ENCODE data around the gene C1orf87. TPM values are rescaled to one million over a fixed set of nuclear protein-coding genes. Genes with fewer than 3 reads are reported as not detected.

Gene C1orf87
- total and polyA plus RNA-seq, 2 donors from 2014 or later = 0.38 to 0.45 TPM

DNA sequence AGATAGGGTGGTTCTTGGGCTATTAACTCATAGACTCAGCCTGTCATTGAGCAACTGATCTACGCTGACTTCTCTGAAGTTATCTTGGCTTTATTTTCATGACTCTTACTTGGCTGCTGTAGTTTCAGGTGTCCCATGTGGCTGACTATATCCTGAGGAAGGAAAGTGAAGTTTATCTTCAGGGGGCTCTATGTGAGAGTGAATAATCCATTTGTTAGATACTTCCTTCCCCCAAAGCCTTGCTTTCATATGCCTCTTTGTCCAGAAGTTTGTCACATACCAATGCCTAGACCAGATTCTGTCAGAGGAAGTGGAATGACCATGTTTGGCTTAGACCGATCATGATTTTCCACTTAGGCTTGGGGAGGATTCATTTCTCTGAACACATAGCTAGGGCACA lies 27.9 kb upstream of the C1orf87 start:
- no peak overlapping the region for H3K4me3 ChIP-seq (ENCODE audit: low read length in 3 of 3)
- no peak for DNase-seq
- H3K9me3 ChIP-seq (ENCODE audit: control insufficient read depth in 2 of 3, insufficient read depth in 1 of 3, low read length in 3 of 3) = no peaks in the 10 kb centered on the region
- TF ChIP-seq, protein P1, sequence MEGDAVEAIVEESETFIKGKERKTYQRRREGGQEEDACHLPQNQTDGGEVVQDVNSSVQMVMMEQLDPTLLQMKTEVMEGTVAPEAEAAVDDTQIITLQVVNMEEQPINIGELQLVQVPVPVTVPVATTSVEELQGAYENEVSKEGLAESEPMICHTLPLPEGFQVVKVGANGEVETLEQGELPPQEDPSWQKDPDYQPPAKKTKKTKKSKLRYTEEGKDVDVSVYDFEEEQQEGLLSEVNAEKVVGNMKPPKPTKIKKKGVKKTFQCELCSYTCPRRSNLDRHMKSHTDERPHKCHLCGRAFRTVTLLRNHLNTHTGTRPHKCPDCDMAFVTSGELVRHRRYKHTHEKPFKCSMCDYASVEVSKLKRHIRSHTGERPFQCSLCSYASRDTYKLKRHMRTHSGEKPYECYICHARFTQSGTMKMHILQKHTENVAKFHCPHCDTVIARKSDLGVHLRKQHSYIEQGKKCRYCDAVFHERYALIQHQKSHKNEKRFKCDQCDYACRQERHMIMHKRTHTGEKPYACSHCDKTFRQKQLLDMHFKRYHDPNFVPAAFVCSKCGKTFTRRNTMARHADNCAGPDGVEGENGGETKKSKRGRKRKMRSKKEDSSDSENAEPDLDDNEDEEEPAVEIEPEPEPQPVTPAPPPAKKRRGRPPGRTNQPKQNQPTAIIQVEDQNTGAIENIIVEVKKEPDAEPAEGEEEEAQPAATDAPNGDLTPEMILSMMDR (IDR thresholded peaks at IDR 0.05; ENCODE audit: borderline replicate concordance, extremely low read depth, insufficient read depth) = no peak
- H3K4me1 ChIP-seq (ENCODE audit: control insufficient read depth in 2 of 3, insufficient read depth in 2 of 3, low read depth in 1 of 3, low read length in 3 of 3) = no peaks in the 10 kb centered on the region
- FAIRE-seq = no peak
- intact Hi-C loops (cut with DNase I) = no loop called here
- no peaks in the 10 kb centered on the region for H3K36me3 ChIP-seq (ENCODE audit: control insufficient read depth in 2 of 3, insufficient read depth in 3 of 3, low read length in 3 of 3)
- H3K27me3 ChIP-seq (ENCODE audit: control insufficient read depth, insufficient read depth, low read length) = no peaks in the 10 kb centered on the region
- no peak overlapping the region for H3K9ac ChIP-seq (ENCODE audit: low read length in 3 of 3)
- H3K27ac ChIP-seq (ENCODE audit: low read depth in 2 of 2, low read length in 2 of 2) = no peak overlapping the region

DNA sequence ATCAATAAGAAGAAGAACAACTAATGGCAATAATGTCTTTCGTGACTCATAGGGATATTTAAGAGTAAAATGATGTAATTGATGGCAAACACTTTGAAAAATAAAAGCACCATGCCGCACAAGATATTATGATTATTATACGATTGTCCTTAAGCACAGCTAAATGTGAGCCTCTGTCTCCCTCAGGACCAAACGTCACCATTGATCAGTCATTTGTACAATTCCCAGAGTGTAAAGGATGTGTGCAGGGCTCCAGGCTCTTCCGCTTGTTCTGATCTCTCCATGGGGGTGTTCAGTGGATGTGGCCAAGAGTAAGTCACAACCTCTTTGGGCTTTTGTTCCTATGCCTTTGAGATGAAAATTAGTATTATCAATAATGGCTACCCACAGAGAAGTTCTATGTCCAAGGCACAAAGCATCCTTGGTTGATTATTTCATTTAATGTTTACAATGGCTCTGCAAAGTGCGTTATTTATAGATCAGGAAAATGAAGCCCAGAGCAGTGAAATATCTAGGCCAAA lies 17.7 kb upstream of the C1orf87 start:
- no peaks in the 10 kb centered on the region for H3K36me3 ChIP-seq (ENCODE audit: control insufficient read depth in 2 of 3, insufficient read depth in 3 of 3, low read length in 3 of 3)
- intact Hi-C loops (cut with DNase I) = no loop called here
- no peak overlapping the region for H3K9ac ChIP-seq (ENCODE audit: low read length in 3 of 3)
- DNase-seq (no peak), FAIRE-seq (no peak)
- H3K4me3 ChIP-seq (ENCODE audit: low read length in 3 of 3) = no peak overlapping the region
- no peaks in the 10 kb centered on the region for H3K9me3 ChIP-seq (ENCODE audit: control insufficient read depth in 2 of 3, insufficient read depth in 1 of 3, low read length in 3 of 3)
- no peaks in the 10 kb centered on the region for H3K4me1 ChIP-seq (ENCODE audit: control insufficient read depth in 2 of 3, insufficient read depth in 2 of 3, low read depth in 1 of 3, low read length in 3 of 3)
- TF ChIP-seq, protein P1 (IDR thresholded peaks at IDR 0.05; ENCODE audit: borderline replicate concordance, extremely low read depth, insufficient read depth) = no peak
- H3K27ac ChIP-seq (ENCODE audit: low read depth in 2 of 2, low read length in 2 of 2) = no peak overlapping the region
- H3K27me3 ChIP-seq (ENCODE audit: control insufficient read depth, insufficient read depth, low read length) = no peaks in the 10 kb centered on the region

DNA sequence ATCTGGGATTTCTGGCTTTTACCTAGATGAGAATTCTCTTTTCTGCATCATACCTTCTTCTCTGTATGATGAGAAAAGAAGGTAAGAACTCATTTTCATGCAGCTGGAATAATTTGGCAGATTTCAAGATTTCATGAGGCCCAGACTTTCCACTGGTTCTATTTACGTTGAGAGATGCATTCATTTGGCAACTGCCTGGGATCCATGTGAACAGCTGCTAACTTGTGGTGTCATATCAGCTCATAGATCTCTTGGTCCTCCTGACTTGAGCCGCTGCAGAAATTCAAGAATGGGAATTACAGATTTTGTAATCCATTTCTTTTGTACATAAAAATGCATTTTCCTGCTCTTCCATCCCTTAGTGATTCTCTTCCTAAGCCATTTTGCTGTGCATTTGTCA lies 17.1 kb upstream of the C1orf87 start:
- no peaks in the 10 kb centered on the region for H3K36me3 ChIP-seq (ENCODE audit: control insufficient read depth in 2 of 3, insufficient read depth in 3 of 3, low read length in 3 of 3)
- no peaks in the 10 kb centered on the region for H3K27me3 ChIP-seq (ENCODE audit: control insufficient read depth, insufficient read depth, low read length)
- FAIRE-seq (no peak), DNase-seq (no peak)
- no peak overlapping the region for H3K27ac ChIP-seq (ENCODE audit: low read depth in 2 of 2, low read length in 2 of 2)
- TF ChIP-seq, protein P1 (IDR thresholded peaks at IDR 0.05; ENCODE audit: borderline replicate concordance, extremely low read depth, insufficient read depth) = no peak
- no peak overlapping the region for H3K9ac ChIP-seq (ENCODE audit: low read length in 3 of 3)
- no peaks in the 10 kb centered on the region for H3K9me3 ChIP-seq (ENCODE audit: control insufficient read depth in 2 of 3, insufficient read depth in 1 of 3, low read length in 3 of 3)
- H3K4me3 ChIP-seq (ENCODE audit: low read length in 3 of 3) = no peak overlapping the region
- intact Hi-C loops (cut with DNase I) = no loop called here
- no peaks in the 10 kb centered on the region for H3K4me1 ChIP-seq (ENCODE audit: control insufficient read depth in 2 of 3, insufficient read depth in 2 of 3, low read depth in 1 of 3, low read length in 3 of 3)

DNA sequence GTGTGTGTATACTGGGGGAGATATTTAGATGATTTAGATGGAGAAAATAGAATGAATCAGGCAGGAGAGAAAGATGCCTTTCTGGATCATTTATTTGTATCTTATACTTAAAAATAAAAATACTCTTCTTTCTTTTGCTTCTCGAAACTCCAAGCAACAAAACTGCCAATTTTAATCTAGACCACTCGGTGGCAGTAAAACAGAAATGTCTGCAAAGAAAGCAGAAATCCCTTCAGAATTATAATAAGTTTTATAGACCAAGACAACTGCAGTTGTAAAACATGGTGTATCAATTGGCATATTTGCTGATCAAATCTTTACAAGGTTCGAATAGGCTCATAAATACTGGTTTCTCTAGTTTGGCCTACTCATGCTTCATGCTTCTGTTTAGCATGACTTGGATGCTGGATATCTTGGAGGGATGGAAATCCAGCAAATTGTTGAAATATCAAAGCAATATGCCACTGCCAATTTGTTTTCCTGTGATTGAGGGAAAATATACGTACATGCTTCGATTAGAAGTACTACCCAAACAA lies 15.1 kb upstream of the C1orf87 start:
- intact Hi-C loops (cut with DNase I) = no loop called here
- no peaks in the 10 kb centered on the region for H3K9me3 ChIP-seq (ENCODE audit: control insufficient read depth in 2 of 3, insufficient read depth in 1 of 3, low read length in 3 of 3)
- H3K27me3 ChIP-seq (ENCODE audit: control insufficient read depth, insufficient read depth, low read length) = no peaks in the 10 kb centered on the region
- H3K4me3 ChIP-seq (ENCODE audit: low read length in 3 of 3) = no peak overlapping the region
- H3K9ac ChIP-seq (ENCODE audit: low read length in 3 of 3) = no peak overlapping the region
- FAIRE-seq (no peak), DNase-seq (peak in 1 of 5 donors; percentile 29)
- no peaks in the 10 kb centered on the region for H3K36me3 ChIP-seq (ENCODE audit: control insufficient read depth in 2 of 3, insufficient read depth in 3 of 3, low read length in 3 of 3)
- TF ChIP-seq, protein P1 (IDR thresholded peaks at IDR 0.05; ENCODE audit: borderline replicate concordance, extremely low read depth, insufficient read depth) = peak; percentile 7
- H3K4me1 ChIP-seq (ENCODE audit: control insufficient read depth in 2 of 3, insufficient read depth in 2 of 3, low read depth in 1 of 3, low read length in 3 of 3) = no peaks in the 10 kb centered on the region
- no peak overlapping the region for H3K27ac ChIP-seq (ENCODE audit: low read depth in 2 of 2, low read length in 2 of 2)
